Liver (tissue), 9 donors: ENCODE data around the gene CBX2. TPM values are rescaled to one million over a fixed set of nuclear protein-coding genes. Genes with fewer than 3 reads are reported as not detected.

Experiments
- DNase-seq: peaks from one replicate; pipeline ENCODE4 v3.0.0-alpha.2; 2017; ENCODE audit warnings: low spot score
- H3K27ac ChIP-seq, 2 donors: one replicate each; pipeline ENCODE4 v1.7.0; 2013; ENCODE audit warnings: inconsistent platforms in 2 of 2, low read length in 2 of 2, control low read depth in 1 of 2, low read depth in 1 of 2, mild to moderate bottlenecking in 1 of 2
- H3K27me3 ChIP-seq, 4 donors: one replicate each; pipeline versions ENCODE4 v1.6.1 to v1.7.0; 2013; ENCODE audit warnings: low read length in 3 of 4, inconsistent platforms in 1 of 4, mild to moderate bottlenecking in 1 of 4, moderate library complexity in 1 of 4; ENCODE audit not compliant: control insufficient read depth in 4 of 4, insufficient read depth in 4 of 4
- H3K36me3 ChIP-seq, 4 donors: one replicate each; pipeline versions ENCODE4 v1.6.1 to v1.7.0; 2013; ENCODE audit warnings: low read length in 3 of 4, mild to moderate bottlenecking in 3 of 4, low read depth in 1 of 4, moderate library complexity in 1 of 4; ENCODE audit not compliant: control insufficient read depth in 4 of 4, insufficient read depth in 3 of 4
- H3K4me1 ChIP-seq, 4 donors: one replicate each; pipeline versions ENCODE4 v1.6.1 to v1.7.0; 2013; ENCODE audit warnings: low read length in 3 of 4, mild to moderate bottlenecking in 3 of 4, moderate library complexity in 1 of 4; ENCODE audit not compliant: control insufficient read depth in 4 of 4, insufficient read depth in 4 of 4
- H3K4me3 ChIP-seq, 3 donors: one replicate each; pipeline versions ENCODE4 v1.6.1 to v1.7.0; 2013; ENCODE audit warnings: low read length in 3 of 3, control low read depth in 1 of 3, low read depth in 1 of 3, mild to moderate bottlenecking in 1 of 3
- H3K9ac ChIP-seq, 2 donors: one replicate each; pipeline ENCODE4 v1.7.0; 2013; ENCODE audit warnings: low read length in 2 of 2, mild to moderate bottlenecking in 2 of 2, moderate library complexity in 2 of 2, control low read depth in 1 of 2, low read depth in 1 of 2
- H3K9me3 ChIP-seq, 4 donors: one replicate each; pipeline versions ENCODE4 v1.6.1 to v1.7.0; 2013; ENCODE audit warnings: low read length in 3 of 4; ENCODE audit not compliant: control insufficient read depth in 4 of 4
- FOXA1 ChIP-seq: IDR thresholded peaks from 2 replicates; pipeline ENCODE4 v1.6.1; 2016; ENCODE audit warnings: antibody characterized with exemption
- FOXA2 ChIP-seq: IDR thresholded peaks from 2 replicates; pipeline ENCODE4 v1.6.1; 2016; ENCODE audit warnings: antibody characterized with exemption
- HNF4A ChIP-seq, 2 donors: conservative IDR thresholded peaks; 2 replicates each; pipeline ENCODE4 v1.6.1; 2016; ENCODE audit warnings: antibody characterized with exemption in 2 of 2, mild to moderate bottlenecking in 2 of 2
- HNF4G ChIP-seq: IDR thresholded peaks from 2 replicates; pipeline ENCODE4 v1.6.1; 2016; ENCODE audit warnings: antibody characterized with exemption
- JUND ChIP-seq, 2 donors: IDR thresholded peaks; 2 replicates each; pipeline ENCODE4 v1.6.1; 2016; ENCODE audit warnings: antibody characterized with exemption in 2 of 2
- NR2F2 ChIP-seq: IDR thresholded peaks from 2 replicates; pipeline ENCODE4 v1.6.1; 2016; ENCODE audit warnings: antibody characterized with exemption
- RXRA ChIP-seq, 2 donors: IDR thresholded peaks; 2 replicates each; pipeline ENCODE4 v1.6.1; 2017 to 2018; ENCODE audit warnings: antibody characterized with exemption in 2 of 2, mild to moderate bottlenecking in 1 of 2
- SP1 ChIP-seq: IDR thresholded peaks from 2 replicates; pipeline ENCODE4 v1.6.1; 2018; ENCODE audit warnings: antibody characterized with exemption, mild to moderate bottlenecking
- TAF1 ChIP-seq: conservative IDR thresholded peaks from 2 replicates; pipeline ENCODE4 v1.6.1; 2016; ENCODE audit warnings: antibody characterized with exemption, mild to moderate bottlenecking
- YY1 ChIP-seq: IDR thresholded peaks from 2 replicates; pipeline ENCODE4 v1.6.1; 2016; ENCODE audit warnings: antibody characterized with exemption, mild to moderate bottlenecking
- WGBS: extraction: QIAGEN DNeasy Blood & Tissue Kit; methylation state at CpG from one replicate; pipeline ENCODE4 v1.1.7; 2013; 5-methylcytosine and 5-hydroxymethylcytosine counted together
- polyA plus RNA-seq, 2 donors: library from polyadenylated mRNA; stranded (reverse) in 1 of 2; unstranded in 1 of 2; fragments of 200-250 nt in 1 of 2; fragments of >200 nt in 1 of 2; fragmentation: Nextera tagmentation in 1 of 2; extraction: Ambion mirVana in 1 of 2; gene quantifications; one replicate each; pipeline versions ENCODE4 v1.2.1 to v1.2.3, GENCODE V29; 2013 to 2015
- total RNA-seq, 2 donors: library from RNA; depleted of rRNA; stranded (reverse); fragments of >200 nt; gene quantifications; one replicate each; pipeline ENCODE4 v1.2.3, GENCODE V29; 2014
- TF ChIP-seq, protein P1 (sequence below): fragments of 150-350 bp; IDR thresholded peaks from 2 replicates; pipeline ENCODE4 v1.5.1; 2017; ENCODE audit warnings: improper control_type of control experiment, low read depth, low read length; ENCODE audit not compliant: missing input control
- TF ChIP-seq, protein P2 (sequence below): IDR thresholded peaks from 2 replicates; pipeline ENCODE4 v1.6.1; 2016; ENCODE audit warnings: antibody characterized with exemption
- TF ChIP-seq, protein P3 (sequence below): IDR thresholded peaks from 2 replicates; pipeline ENCODE4 v1.6.1; 2016; ENCODE audit warnings: antibody characterized with exemption, mild to moderate bottlenecking
- donor health status: healthy.
- donor health status: healthy.
- donor health status: healthy.
- donor health status: healthy.
- donor health status: healthy.

CBX2 gene
- total and polyA plus RNA-seq, 4 donors, result 0.33 to 2.4 (median 0.53) TPM

DNA sequence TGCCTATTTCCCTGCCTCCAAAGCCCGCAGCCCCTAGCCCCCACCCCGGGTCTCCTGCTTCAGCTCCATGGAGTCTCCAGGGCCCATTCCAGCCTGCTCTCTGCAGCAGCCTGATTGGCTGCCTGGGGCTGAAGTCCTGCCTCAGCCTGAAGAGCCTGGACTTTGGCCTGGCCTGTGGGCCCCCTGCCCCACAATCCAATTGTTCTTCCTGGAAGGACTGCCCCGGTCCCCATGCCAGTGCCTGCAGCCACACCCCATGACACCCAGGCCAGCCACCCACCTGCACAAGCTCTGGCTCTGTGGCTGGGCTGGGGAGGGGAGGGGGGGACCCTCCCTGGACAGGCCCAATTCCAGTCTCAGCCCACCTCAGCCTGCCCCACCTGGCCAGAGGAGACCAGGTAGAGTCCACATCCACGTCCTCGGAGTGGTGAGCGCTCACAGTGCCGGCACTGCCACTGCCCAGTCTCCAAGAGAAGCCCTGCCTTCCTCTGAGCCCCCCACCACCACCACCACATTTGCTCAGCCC is 34.9 kb upstream of the CBX2 start:
- Histone ChIP-seq H3K27ac (no peak overlapping the region), H3K4me3 (no peak overlapping the region), H3K4me1 (peaks cover 7 to 22% (median 13%) of the 10 kb centered on the region in 4 donors), H3K9me3 (no peaks in the 10 kb centered on the region), H3K27me3 (peaks cover 0 to 4% (median 3%) of the 10 kb centered on the region in 4 donors), H3K9ac (no peak overlapping the region), H3K36me3 (peaks cover 0 to 1% (median 0%) of the 10 kb centered on the region in 4 donors)
- no peak for TF ChIP-seq FOXA1
- peak; percentile 18 to 63 for TF ChIP-seq HNF4A (conservative IDR thresholded peaks at IDR 0.05)
- DNase-seq, result no peak
- WGBS, result 72% methylated on average over 7 of the region's 7 CpGs

DNA sequence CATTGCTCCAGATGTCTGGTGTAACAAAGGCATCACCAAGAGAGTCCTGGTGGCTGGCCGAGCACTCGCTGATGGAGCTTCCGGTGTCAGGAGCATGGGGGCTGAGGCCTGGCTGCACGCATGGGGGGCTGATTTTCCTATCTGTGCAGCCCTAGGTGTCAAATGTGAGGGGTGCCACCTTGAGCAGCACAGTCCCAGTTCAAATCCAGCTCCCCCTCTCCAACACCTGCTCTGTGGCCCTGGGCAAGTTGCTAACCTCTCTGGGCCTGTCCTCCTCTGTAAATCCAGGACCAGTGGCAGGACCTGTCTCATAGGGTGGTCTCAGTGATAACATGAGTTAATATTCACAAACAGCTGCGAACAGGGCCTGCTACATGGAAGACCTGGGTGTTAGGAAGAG is 34.3 kb upstream of the CBX2 start:
- no peak for TF ChIP-seq HNF4A (conservative IDR thresholded peaks at IDR 0.05)
- TF ChIP-seq FOXA2, result no peak
- no peak for TF ChIP-seq TAF1
- TF ChIP-seq RXRA (IDR thresholded peaks at IDR 0.05), result no peak
- no peak for TF ChIP-seq HNF4G
- TF ChIP-seq, protein P1, sequence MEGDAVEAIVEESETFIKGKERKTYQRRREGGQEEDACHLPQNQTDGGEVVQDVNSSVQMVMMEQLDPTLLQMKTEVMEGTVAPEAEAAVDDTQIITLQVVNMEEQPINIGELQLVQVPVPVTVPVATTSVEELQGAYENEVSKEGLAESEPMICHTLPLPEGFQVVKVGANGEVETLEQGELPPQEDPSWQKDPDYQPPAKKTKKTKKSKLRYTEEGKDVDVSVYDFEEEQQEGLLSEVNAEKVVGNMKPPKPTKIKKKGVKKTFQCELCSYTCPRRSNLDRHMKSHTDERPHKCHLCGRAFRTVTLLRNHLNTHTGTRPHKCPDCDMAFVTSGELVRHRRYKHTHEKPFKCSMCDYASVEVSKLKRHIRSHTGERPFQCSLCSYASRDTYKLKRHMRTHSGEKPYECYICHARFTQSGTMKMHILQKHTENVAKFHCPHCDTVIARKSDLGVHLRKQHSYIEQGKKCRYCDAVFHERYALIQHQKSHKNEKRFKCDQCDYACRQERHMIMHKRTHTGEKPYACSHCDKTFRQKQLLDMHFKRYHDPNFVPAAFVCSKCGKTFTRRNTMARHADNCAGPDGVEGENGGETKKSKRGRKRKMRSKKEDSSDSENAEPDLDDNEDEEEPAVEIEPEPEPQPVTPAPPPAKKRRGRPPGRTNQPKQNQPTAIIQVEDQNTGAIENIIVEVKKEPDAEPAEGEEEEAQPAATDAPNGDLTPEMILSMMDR, result no peak
- no peak for TF ChIP-seq JUND (IDR thresholded peaks at IDR 0.05)
- Histone ChIP-seq H3K27me3 (peaks cover 0 to 5% (median 4%) of the 10 kb centered on the region in 4 donors), H3K9ac (no peak overlapping the region), H3K4me1 (peaks cover 7 to 22% (median 13%) of the 10 kb centered on the region in 4 donors), H3K9me3 (no peaks in the 10 kb centered on the region), H3K36me3 (peaks cover 0 to 1% (median 0%) of the 10 kb centered on the region in 4 donors), H3K27ac (no peak overlapping the region), H3K4me3 (no peak overlapping the region)
- no peak for DNase-seq
- WGBS, result 94% methylated on average over 5 of the region's 5 CpGs

DNA sequence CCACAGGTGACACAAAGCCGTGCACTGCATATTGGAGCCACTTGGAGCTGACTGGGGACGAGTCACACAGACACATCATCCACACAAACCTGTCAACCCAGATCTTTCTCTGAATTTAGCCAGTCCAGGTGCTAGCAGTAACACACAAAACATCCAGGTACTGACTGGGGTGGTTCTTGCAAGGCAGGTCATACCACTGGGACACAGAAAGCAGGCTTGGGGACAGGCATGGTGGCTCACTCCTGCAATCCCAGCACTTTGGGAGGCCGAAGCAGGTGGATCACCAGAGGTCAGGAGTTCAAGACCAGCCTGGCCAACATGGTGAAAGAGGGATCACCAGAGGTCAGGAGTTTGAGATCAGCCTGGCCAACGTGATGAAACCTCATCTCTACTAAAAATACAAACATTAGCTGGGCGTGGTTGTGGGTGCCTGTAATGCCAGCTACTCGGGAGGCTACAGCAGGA is 32.3 kb upstream of the CBX2 start:
- H3K27me3 ChIP-seq, result peaks cover 0 to 6% (median 4%) of the 10 kb centered on the region in 4 donors

DNA sequence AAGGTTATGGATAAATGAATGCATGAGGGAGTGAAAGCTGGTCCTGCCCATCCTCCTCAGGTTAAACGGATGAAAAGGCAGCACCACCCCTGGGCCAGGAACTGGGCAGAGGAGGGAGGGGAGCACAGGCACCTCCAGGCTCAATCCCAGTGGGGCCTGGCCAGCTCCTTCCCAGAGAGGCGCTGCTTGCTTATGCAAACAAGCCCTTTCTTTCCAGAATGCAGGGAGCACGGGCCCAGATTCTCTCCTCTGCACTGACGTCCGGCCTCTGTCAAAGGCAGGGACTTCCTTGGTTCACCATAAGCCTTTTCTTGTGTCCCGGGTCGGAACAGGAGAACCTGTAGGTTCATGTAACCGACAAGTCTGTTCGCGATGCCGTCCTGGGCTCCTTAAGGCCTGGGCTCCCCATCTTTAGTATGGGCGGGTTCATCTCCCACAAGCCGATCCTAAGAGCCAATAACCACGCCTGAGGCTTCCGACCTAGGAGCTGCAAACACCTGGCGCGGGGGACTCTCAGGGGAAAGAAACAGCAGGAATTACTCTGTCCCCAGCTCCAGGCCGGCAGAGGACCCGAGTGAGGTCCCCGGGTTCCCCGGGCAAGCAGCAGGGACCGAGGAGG is 30.9 kb upstream of the CBX2 start:
- Histone ChIP-seq H3K9ac (no peak overlapping the region), H3K27ac (no peak overlapping the region), H3K36me3 (peaks cover 0 to 1% (median 0%) of the 10 kb centered on the region in 4 donors), H3K4me1 (peaks cover 7 to 16% (median 11%) of the 10 kb centered on the region in 4 donors), H3K4me3 (no peak overlapping the region), H3K9me3 (no peaks in the 10 kb centered on the region), H3K27me3 (peaks cover 0 to 8% (median 5%) of the 10 kb centered on the region in 4 donors)
- DNase-seq, result no peak
- 13% methylated on average over 22 of the region's 22 CpGs for WGBS
- TF ChIP-seq, protein P2, sequence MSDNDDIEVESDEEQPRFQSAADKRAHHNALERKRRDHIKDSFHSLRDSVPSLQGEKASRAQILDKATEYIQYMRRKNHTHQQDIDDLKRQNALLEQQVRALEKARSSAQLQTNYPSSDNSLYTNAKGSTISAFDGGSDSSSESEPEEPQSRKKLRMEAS, result no peak
- TF ChIP-seq HNF4A (conservative IDR thresholded peaks at IDR 0.05) (no peak), JUND (IDR thresholded peaks at IDR 0.05) (no peak), YY1 (no peak), SP1 (no peak)
- TF ChIP-seq, protein P3, sequence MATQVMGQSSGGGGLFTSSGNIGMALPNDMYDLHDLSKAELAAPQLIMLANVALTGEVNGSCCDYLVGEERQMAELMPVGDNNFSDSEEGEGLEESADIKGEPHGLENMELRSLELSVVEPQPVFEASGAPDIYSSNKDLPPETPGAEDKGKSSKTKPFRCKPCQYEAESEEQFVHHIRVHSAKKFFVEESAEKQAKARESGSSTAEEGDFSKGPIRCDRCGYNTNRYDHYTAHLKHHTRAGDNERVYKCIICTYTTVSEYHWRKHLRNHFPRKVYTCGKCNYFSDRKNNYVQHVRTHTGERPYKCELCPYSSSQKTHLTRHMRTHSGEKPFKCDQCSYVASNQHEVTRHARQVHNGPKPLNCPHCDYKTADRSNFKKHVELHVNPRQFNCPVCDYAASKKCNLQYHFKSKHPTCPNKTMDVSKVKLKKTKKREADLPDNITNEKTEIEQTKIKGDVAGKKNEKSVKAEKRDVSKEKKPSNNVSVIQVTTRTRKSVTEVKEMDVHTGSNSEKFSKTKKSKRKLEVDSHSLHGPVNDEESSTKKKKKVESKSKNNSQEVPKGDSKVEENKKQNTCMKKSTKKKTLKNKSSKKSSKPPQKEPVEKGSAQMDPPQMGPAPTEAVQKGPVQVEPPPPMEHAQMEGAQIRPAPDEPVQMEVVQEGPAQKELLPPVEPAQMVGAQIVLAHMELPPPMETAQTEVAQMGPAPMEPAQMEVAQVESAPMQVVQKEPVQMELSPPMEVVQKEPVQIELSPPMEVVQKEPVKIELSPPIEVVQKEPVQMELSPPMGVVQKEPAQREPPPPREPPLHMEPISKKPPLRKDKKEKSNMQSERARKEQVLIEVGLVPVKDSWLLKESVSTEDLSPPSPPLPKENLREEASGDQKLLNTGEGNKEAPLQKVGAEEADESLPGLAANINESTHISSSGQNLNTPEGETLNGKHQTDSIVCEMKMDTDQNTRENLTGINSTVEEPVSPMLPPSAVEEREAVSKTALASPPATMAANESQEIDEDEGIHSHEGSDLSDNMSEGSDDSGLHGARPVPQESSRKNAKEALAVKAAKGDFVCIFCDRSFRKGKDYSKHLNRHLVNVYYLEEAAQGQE, result no peak
- TF ChIP-seq, protein P1, result no peak

More for the DNA sequence above, 32.3 kb upstream of the CBX2 start:
- Histone ChIP-seq H3K36me3 (peaks cover 0 to 1% (median 0%) of the 10 kb centered on the region in 4 donors), H3K4me3 (no peak overlapping the region), H3K9me3 (no peaks in the 10 kb centered on the region), H3K27ac (no peak overlapping the region), H3K9ac (no peak overlapping the region), H3K4me1 (peaks cover 7 to 22% (median 13%) of the 10 kb centered on the region in 4 donors)
- DNase-seq, result no peak
- 25% methylated on average over 6 of the region's 6 CpGs for WGBS
- TF ChIP-seq SP1 (peak; percentile 61), RXRA (IDR thresholded peaks at IDR 0.05) (peak; percentile 76 to 90), TAF1 (no peak), NR2F2 (peak; percentile 58), HNF4A (conservative IDR thresholded peaks at IDR 0.05) (peak; percentile 37 to 43)
